M059J (cell line): ENCODE results near the gene SYT15. TPM values are rescaled to one million over a fixed set of nuclear protein-coding genes. Genes with fewer than 3 reads are reported as not detected.

Source experiments
- DNase-seq: peaks from one replicate; pipeline ENCODE4 v3.0.0-alpha.2; 2012; ENCODE audit warnings: low read depth
- total RNA-seq: library from RNA; depleted of rRNA; stranded (reverse); fragments of >200 nt; shearing (Covaris generic); gene quantifications from 2 replicates; pipeline ENCODE4 v1.2.3, GENCODE V29; 2014

Gene SYT15
- total RNA-seq, 1 experiment from 2014 or later: 0.02 TPM

DNA sequence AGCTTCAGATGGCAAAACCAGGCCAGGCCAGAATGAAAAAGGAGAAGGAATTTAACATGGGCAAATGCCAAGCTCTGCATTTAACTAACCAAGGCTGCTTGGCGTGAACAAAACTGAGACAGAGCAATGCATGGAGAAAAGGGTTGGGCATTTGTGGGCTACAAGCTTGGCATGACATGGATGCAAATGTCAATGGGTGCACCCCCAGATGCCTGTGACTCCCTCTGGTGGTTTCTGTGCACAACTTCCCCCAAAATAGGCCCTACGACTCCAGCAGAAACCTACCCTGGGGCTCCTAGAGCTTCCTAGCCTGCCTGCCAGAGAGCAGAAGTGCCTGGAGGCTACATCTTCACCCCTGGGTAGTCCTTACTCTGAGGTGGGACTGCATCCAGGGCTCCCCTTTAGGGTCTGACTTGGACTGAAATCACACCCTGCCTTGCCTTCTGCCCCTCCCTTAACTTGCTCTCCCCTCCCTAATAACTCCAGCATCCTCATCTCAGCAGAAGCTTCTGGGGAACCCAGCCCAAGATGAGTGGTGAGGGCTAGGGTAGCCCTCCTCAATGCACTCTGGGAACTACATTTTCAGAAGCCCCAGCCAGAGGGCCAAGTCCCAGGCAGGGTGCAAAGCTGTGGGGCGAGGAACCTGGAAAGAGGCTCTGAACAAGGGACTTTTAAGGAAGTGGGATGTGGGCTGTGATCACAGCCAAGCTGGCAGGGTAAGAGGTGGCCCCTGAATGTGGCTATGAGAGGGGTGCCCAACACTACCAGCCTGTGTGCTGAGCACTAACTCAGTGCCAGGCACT, 33.7 kb upstream of the SYT15 start:
- DNase-seq: peak; percentile 67

DNA sequence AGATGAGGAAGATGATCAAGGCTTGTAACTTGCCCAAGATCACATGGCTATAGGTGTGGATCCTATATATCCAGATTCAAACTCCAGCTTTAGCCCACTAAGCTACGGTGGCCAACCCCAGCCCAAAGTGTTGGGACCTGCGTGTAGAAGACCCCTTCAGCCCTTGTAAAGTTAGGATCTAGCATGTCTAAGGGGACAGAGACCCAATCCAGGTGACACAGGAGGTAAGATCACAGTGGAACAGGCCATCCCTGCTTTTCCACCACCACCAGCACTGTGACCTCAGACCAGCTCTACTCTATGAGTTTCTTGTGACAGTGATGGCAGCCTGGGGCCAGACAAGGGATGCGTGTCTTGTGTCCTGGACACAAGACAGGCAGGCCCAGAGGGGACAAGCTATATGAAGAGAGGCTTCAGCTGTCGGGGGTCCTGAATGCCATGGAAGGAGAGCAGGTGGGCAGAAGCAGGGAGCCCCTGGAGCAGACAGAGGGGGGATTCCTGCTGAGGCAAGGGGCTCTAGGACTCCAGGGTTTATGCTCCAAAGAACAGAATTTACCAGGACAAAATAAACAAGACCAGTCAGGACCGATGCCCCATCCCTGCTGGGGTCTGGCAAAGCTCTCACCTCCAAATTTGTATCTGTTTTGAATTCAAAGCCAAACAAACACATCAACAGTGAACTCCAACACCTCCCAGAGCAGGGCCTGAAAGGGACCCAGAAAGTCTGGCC, 32.9 kb upstream of the SYT15 start:
- DNase-seq: no peak

DNA sequence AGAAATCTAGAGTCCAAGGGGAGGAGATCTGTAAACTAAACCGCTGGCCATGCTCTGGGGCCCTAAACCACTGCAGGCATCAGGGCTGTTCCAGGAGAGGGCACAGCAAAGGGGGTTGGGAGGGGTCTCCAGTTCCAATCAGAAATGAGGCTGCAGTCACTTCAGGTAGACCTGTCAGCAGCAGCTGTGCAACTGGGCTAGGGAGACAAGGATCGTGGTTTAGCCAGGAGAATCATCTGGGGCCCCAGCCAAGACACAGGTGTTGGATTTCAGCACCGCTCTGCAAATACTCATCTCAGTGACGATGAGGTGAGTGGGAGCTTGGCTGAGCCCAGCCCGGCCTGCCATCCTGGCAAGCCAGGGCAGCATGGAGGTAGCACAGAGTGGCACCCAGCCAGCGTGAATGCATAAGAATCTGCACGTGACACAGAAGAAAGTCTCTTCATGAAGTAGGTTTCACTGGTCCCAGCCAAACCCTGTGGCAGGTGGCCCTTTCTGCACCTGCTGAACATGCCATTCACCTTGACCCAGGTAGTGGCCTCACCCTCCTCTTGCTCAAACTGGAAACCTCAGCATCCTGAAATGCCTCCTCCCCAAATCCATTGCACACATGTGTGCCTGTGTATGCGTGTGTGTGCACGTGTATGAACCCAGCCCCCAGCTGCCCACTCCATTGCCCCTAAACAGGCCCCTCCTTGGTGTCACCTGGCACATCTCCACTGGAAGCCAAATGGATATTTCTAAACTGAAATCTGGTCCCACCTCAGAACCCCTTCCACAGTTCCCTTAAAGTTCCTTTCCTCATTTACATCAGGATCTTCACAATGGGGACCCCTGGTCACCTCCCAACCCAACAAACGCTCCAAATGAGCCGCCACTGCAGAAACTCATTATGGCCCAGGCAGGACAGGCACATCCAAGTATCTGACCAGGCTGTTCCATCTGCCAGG, 32.1 kb upstream of the SYT15 start:
- no peak for DNase-seq

DNA sequence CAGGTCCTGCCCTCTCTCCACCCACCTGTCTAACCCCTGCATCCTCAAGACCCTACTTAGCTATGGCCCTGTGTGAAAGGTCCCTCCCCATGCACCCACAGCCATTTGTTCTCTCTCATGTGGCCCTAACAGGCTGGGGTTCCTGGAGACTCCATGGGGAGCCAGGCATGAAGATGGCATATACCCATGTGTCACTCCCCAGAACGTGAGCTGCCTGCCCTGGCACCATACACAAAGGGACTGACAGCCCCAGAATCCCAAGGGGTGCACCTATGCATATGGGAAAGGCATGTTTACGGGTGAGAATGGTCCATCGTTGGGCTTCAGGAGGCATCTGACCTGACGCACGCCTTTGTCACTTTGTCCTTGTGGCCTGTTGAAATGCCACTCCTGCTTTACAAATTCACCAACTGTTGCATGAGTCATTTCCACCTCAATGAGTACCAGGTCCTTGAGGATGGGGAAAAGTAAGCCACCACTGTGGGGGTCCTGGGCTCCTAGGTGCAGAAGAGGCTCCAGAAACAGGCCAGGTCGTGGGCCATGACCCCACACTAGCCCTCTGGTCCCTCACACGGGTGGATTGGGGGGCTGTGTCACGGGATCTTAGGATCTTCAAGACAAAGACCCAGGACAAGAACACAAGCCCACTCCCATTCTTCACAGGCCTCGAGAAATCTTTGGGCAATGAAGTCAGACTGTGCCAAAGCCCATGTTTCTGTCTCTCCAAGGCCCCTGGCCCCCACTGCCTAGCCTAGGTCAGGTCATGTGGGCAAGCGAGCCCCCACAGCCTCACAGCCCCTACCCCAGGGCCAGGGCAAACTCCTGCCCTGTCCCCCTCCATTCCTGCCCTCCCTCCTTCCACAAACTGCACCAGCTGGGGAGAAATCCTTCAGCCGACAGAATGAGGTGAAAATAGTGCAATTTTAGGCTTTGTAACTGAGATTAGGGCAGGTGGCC, 31.1 kb upstream of the SYT15 start:
- peak; percentile 34 for DNase-seq

DNA sequence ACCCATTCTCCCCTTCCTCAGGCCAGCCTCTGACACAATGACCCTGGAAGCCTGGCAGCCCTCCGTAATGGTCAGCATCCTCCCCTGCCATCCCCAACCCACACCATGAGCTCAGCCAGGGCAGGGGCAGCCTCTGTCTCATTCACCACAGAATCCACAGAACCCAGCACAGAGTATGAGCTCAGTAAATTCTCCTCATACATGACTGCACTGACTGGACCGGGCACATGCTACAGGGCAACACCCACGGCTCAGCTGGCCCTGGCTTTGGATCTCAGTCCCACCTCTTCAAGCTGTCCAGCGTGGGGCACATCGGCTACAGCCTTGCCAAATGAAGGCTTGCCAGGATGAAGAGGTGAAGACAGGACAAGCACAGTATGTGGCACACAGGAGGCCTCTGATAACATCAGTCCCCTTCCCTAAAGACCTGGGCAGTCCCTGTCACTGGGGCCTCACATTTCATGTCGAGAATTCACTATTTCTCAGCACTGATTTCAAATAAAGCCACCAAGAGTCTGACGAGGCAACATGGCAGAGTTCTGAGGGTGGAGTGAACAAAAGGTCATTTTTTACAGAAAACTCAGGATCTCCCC, 30.3 kb upstream of the SYT15 start:
- peak; percentile 45 for DNase-seq

DNA sequence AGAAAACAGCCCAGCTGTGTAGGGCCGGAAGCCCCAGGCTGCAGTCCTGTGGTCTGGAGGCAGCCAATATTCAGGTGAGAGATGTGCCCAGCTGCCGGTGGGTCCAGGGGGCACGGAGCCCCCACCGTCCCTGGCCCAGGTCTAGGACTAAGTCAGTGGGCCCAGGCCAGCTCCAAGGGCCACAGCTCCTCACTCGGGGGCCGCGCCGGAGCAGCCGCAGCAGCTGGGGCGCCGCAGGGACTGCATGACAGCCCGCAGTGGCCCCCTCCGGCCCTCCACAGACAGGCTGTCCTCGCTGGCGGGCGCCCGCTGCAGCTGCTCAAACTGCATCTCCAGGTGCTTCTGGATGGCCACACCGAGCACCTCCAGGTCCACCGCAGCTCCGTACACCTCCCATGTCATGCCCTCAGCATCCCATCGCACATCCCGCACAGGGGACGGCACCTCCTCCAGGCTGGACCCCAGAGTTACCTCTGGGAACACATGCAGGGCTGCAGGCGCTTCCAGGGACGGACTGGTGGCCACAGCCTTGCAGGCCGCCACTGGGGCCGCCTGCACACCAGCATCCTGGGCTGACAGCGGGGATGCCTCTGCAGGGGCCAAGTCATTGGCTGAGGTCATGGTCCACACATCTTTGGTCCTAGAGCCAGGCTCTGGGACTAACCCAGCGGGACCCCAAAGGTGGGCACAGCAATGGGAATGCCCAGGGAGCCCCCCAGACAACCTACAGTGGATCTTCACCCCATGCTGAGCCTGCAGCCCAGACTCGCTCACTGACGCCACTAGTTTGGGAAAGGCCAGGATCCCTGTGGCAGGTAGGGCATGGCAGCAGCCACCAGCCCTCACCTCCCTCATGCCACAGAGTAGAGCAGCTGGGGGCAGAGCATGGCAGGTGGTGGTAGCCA, 29.5 kb upstream of the SYT15 start:
- DNase-seq: no peak

DNA sequence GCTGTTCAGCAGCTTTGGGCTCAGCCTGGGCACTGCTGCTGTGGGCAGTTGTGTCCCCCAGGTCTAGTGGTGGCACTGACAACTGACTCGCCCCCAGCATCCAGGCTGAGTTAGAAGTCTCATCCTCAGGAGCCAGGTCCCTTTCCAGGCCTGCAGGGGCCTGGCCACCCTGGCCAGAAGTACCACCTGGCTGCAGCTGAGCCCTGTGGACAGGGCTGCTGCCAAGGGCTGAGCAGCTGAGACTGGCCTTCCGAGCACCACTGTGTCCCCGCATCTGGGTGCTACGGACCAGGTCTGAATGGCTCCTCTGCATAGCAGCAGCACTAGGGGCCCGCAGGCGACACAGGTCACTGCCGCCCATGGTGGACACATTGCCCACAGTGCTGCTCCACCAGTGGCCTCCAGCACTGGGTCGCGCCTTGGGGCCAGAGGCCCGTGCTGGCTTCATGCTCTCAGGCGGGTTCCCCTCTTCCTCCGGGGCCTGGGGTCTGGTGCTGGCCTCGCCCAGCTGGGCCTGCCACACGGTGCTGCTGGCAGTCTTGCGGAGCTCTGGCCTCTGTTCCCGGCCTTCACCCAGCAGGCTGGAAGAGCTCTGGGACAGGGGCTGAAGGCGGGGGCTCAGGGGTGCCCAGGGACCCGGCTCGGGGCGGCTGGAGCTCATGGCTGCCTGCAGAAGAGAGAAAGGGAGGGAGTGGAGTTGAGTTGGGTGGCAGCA, 28.7 kb upstream of the SYT15 start:
- no peak for DNase-seq

DNA sequence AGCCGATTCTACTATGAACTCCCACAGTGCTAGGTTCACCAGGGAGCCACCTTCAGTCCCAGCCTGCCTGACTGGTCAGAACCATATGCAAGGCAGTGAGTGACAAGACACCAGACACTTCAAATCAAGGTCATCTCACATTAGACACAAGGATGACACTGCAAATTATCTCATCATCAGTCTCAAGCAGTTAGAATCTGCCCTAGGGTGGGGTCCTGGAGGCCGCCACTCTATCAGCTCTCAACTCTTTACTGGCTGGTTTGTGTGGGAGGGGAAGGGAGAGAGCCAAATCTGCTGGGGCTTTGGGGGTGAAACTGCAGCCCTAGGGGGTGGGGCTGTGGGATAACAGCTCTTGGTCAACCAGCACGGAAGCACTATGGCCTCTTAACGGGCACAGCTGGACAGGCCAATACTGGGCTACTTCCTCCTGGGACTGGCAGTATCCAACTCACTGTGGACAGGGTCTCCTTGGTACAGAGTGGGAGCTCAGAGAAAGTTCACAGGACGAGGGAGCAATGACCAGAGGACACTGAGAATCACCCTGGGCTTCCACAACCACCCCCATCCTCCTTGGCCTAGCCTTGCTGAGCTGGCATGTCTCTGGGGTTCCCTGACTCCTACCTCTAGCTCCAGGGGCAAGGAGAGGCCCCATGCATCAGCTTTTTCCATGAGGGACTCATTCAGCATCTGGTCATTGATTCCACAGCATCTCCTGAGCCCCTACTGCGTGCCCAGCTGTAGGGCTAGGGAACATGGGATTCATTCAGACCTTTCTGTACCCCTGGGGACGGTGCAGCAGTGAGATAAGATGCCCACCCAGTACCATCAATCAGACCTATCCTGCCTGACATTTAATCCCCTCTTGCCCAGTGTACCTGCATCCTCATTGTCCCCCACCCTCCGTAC, 27.9 kb upstream of the SYT15 start:
- no peak for DNase-seq

DNA sequence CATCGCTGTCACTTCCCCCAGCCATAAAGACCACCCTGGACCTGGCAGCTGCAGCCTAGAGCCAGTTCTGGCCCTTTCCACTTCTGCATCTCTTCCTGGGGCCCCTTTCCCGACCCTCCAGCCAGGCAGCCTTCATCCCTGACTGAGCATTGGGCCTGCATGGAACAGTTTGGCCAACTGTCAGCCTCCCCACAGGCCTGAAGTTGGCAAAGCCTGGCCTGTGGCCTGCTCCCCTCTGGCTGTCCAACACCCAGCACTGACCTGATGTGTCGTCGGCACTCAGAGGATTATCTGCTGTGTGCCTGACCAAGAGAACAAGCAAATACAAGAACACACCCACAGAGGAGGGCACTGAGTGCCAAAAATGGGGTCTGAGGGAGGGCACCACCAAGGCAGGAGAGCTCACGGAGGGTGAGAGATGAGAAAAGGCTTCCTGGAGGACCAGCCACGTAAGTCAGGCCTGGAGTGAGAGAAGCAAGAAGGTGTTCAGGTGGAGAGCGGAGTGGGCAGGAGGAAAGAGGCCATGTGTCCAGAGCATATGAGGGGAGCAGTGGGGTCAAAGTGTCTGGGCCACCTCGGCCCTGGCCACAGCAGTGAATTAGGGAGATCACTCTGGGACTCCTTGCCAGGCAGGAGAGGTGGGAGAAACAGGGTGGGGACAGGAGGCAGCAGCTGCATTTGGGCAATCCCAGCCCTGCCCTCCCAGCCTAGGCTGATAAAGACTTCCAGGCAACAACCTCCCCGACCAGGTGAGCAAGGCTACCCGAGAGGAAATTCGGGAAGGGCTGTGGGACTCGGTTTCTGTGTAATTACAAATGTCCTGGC, 27.0 kb upstream of the SYT15 start:
- DNase-seq: no peak

DNA sequence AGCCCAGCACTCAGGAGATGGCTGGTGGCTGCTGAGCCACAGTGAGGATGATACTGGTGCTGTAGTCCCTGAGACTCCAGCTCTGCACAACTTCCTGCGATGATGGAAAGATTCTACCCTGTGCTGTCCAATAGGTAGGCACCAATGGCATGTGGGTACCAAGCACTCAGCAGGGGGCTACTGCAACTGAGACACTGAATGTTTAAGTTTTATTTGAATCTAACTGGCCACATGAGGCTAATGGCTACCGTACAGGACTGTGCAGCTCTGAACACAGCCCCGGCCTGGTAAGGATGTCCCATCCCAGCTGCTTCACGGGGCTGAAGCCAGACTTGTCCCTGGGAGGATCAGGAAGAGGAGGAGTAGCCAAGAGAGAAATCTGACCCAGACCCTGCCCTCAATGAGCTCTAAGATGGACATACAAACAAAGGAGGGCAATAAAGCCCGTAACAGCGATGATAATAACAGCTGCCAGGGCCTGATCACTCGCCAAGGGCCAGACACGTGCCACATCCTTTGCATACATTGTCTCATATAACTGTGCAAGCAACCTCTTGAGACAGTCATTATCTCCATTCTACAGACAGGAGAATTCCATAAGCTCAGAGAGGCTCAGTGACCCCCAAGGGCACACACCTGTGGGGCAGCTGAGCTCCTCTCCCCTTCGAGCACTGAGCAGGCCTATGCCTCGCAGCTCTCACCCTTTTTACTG, 26.2 kb upstream of the SYT15 start:
- DNase-seq: no peak

DNA sequence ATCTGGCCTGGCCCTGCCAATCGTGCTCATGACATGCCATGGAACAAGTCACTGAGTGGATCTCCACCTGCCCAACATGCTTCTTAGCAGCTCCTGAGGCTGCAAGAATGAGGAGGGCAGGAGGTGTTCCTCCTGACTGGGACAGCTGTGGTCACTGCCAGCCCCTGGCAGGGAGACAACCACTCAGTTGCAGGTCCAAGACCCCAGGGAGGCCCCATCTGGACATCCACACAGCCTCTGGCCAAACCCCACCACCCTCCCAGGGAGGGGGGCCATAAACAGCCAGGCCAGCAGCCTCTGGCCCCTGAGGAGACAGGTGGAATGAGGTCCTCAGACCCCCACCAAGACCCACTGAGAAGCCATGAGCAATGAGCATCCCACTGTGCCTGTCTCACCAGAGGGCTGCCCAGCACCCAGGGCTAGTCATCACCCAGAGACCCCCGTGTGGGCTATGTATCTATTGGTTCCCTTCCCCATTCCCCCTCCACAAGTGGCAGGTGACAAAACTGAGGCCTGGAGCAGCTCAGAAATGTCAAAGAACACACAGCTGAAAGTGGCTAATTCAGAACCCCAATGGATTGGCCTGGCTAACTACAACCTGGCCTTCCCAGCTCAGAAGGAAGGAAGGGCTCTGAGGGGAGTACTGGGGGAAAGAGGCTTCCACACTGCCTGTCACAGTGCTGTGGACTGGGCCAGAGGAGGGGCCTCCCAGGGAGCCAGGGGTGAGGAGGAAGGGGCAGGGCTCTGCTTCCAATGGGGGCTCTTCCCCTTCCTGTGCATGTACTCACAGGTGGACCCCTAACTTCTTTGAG, 25.5 kb upstream of the SYT15 start:
- DNase-seq: no peak

DNA sequence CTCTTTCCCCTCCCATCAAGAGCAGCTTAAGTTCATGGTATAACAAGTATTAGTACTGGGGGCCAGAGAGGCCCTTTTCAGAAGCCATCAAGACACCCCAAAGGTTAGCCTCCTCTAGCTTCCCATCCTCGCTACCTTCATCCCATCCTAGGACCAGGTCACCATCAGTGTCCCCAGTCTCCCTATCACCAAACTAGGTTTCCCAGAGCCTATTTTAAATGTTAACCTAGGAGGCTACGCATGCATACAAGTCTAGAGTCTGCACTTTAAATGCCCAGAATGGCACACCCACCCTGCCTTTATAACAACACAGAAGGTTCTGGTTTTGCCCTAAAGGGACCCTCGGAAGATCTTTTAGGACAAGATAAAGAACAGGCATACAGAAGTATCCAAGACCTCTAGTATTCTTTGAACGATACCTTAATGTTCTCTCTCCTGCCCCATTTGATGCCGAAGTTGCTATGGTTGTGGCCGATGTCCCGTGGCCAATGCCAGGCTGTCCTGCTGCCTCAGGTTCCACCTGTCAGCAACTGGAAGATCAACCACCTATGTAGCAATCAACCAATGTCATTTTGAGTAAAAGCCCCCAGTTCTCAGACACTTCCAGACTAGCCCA, 24.7 kb upstream of the SYT15 start:
- DNase-seq: no peak

DNA sequence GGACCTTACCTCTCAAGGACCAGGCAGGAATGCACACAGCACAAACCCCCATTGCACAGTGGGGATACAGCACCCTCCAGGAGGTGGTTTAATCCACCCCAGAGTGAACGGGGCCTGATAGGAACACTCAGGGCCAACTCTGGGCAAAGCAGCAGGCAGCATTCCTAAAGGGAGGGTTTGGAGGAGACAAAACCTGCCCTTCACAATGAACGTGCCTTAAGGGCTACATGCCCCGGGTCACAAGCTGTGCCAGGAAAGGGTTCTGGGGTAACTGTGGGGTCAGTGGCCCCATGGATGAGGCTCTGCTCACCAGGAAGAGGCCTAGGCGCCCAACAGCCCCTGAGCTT, 23.6 kb upstream of the SYT15 start:
- DNase-seq: no peak

DNA sequence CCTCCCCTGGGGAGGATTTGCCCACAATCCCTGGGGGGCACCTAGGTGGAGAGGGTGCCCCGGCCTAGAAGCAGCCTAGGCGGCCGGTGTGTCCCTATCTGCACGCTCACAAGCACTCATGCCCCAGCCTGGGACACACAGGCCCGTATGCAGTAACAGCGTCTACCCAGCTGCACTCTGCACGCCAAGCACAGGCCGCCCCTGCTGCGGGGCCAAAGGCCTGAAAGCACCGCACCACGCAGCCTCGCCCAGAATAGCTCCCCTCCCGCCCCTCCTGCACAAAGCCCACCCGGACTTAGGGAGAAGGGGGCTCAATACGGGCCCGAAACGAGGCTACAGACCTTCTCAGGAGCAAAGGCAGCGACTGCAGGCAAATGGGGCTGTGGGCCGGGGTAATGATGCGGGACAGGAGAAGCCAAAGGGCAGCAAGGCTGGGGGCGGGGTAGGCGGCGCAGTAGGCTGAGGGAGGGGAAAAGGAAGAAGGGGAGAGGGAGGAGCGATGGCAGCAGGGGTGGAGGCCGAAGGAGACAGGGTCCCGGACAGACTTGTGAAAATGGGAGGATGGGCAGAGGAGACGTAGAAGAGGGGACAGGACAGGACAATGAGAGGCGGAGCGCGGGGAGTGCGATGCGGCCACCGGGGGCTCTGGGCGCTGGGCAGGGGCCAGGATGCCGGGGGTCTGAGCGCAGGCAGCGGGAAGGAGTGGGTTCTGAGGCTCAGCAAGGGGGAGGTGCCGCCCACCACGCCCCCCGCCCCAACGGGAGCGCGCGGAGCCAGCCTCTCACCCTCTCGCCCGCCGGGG, 23.0 kb upstream of the SYT15 start:
- DNase-seq: no peak
